ENCODE measurements around the gene FOLR2. TPM values are rescaled to one million over a fixed set of nuclear protein-coding genes. Genes with fewer than 3 reads are reported as not detected.

Gene FOLR2
- polyA plus RNA-seq, 3 donors, result 54.7 to 63.8 (median 62.6) TPM

- no peak for DNase-seq
- peaks cover 0 to 2% of the 10 kb centered on the region in 2 donors for H3K36me3 Mint-ChIP-seq
- Histone ChIP-seq H3K4me1 (ENCODE audit: control insufficient read depth in 1 of 2, insufficient read depth in 2 of 2, low read length in 2 of 2) (no peaks in the 10 kb centered on the region), H3K9ac (ENCODE audit: insufficient read depth, low read length, poor library complexity, severe bottlenecking) (no peak overlapping the region), H3K27me3 (ENCODE audit: control insufficient read depth in 2 of 2, insufficient read depth in 2 of 2, low read length in 2 of 2) (peaks cover 21 to 52% of the 10 kb centered on the region in 2 donors), H3K36me3 (replicated peaks in 1 of 2; ENCODE audit: control insufficient read depth in 1 of 2, insufficient read depth in 2 of 2, low read length in 2 of 2) (no peaks in the 10 kb centered on the region), H3K79me2 (ENCODE audit: insufficient read depth, low read length) (no peaks in the 10 kb centered on the region), H3K27ac (ENCODE audit: low read depth in 1 of 2, low read length in 2 of 2) (no peak overlapping the region), H3K4me3 (replicated peaks in 1 of 3; ENCODE audit: low read depth in 2 of 3, low read length in 3 of 3) (no peak overlapping the region), H3K9me3 (replicated peaks in 1 of 2; ENCODE audit: control insufficient read depth in 1 of 2, insufficient read depth in 1 of 2, low read length in 2 of 2) (peaks cover 0 to 5% of the 10 kb centered on the region in 2 donors), H4K20me1 (ENCODE audit: insufficient read depth, low read length) (no peaks in the 10 kb centered on the region), H2AFZ (ENCODE audit: insufficient read depth, low read depth, low read length, poor library complexity, severe bottlenecking) (no peak overlapping the region), H3K4me2 (replicated peaks; ENCODE audit: extremely low read depth, low read length, poor library complexity, severe bottlenecking) (no peak overlapping the region)
- H3K4me1 Mint-ChIP-seq, result no peaks in the 10 kb centered on the region
- H3K27me3 Mint-ChIP-seq (ENCODE audit: low read depth in 3 of 3), result peaks cover 33 to 41% (median 40%) of the 10 kb centered on the region in 3 donors
- peaks cover 0 to 11% (median 2%) of the 10 kb centered on the region in 7 donors for H3K9me3 Mint-ChIP-seq
- 94% methylated on average over 22 of the region's 24 CpGs for WGBS (ENCODE audit: insufficient coverage)
- intact Hi-C loops (cut with micrococcal nuclease), result no loop called here
- no peak overlapping the region for H3K4me3 Mint-ChIP-seq
- H3K27ac Mint-ChIP-seq, result no peak overlapping the region
- no peak for TF ChIP-seq CTCF (IDR thresholded peaks at IDR 0.05)
Measured at GRCh38 chr11:72250661-72251464, 34.3 kb downstream of the FOLR2 start.

- Histone ChIP-seq H2AFZ (ENCODE audit: insufficient read depth, low read depth, low read length, poor library complexity, severe bottlenecking) (no peak overlapping the region), H3K79me2 (ENCODE audit: insufficient read depth, low read length) (no peaks in the 10 kb centered on the region), H3K9ac (ENCODE audit: insufficient read depth, low read length, poor library complexity, severe bottlenecking) (no peak overlapping the region), H4K20me1 (ENCODE audit: insufficient read depth, low read length) (no peaks in the 10 kb centered on the region), H3K4me1 (ENCODE audit: control insufficient read depth in 1 of 2, insufficient read depth in 2 of 2, low read length in 2 of 2) (no peaks in the 10 kb centered on the region), H3K36me3 (replicated peaks in 1 of 2; ENCODE audit: control insufficient read depth in 1 of 2, insufficient read depth in 2 of 2, low read length in 2 of 2) (no peaks in the 10 kb centered on the region), H3K9me3 (replicated peaks in 1 of 2; ENCODE audit: control insufficient read depth in 1 of 2, insufficient read depth in 1 of 2, low read length in 2 of 2) (no peaks in the 10 kb centered on the region), H3K27me3 (ENCODE audit: control insufficient read depth in 2 of 2, insufficient read depth in 2 of 2, low read length in 2 of 2) (peaks cover 14 to 44% of the 10 kb centered on the region in 2 donors), H3K4me3 (replicated peaks in 1 of 3; ENCODE audit: low read depth in 2 of 3, low read length in 3 of 3) (no peak overlapping the region), H3K4me2 (replicated peaks; ENCODE audit: extremely low read depth, low read length, poor library complexity, severe bottlenecking) (no peak overlapping the region), H3K27ac (ENCODE audit: low read depth in 1 of 2, low read length in 2 of 2) (no peak overlapping the region)
- Mint-ChIP-seq H3K36me3 (peaks cover 0 to 2% of the 10 kb centered on the region in 2 donors), H3K27ac (no peak overlapping the region), H3K27me3 (ENCODE audit: low read depth in 3 of 3) (peaks cover 33 to 42% (median 40%) of the 10 kb centered on the region in 3 donors), H3K9me3 (peaks cover 0 to 11% (median 2%) of the 10 kb centered on the region in 7 donors), H3K4me1 (no peaks in the 10 kb centered on the region), H3K4me3 (no peak overlapping the region)
- no peak for DNase-seq
- intact Hi-C loops (cut with micrococcal nuclease), result no loop called here
- 100% methylated on average over 3 of the region's 5 CpGs for WGBS (ENCODE audit: insufficient coverage)
- no peak for TF ChIP-seq CTCF (IDR thresholded peaks at IDR 0.05)
Measured at GRCh38 chr11:72251614-72252013, 35.0 kb downstream of the FOLR2 start.

Data from CD14-positive monocyte (primary cell).